Measurements from ENCODE around the gene XKR7. TPM values are rescaled to one million over a fixed set of nuclear protein-coding genes. Genes with fewer than 3 reads are reported as not detected.

XKR7 gene
- total RNA-seq, 4 donors from 2014 or later: not detected

DNA sequence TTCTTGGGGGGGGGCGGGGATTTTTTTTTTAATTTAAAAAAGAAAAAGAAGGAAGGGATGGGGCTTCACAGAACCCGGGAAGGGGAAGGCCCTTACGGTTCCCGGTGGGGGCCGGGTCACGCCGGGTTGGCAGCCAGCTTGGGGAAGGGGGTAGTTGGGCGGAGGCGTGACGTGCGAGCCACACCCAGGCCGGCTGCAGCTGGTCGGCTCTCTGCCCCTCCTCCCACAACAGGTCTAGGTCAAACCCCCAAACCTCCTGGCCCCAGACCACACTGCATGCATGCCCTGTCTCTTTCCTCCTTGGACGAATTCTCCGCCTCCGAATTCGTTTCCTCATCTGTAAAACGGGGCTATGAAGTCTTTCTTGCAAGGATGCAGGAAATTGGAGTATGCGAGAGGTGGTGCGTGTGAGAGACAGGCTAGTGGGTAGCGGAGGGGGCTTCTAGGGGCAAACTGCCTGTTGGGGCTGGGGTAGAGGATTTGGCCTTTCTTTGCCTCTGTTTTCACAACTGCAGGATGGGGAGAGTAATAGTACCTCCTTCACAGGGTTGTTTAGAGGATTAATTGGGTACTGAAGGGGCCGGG, 84.9 kb downstream of the XKR7 start:
- TF ChIP-seq, protein P1, sequence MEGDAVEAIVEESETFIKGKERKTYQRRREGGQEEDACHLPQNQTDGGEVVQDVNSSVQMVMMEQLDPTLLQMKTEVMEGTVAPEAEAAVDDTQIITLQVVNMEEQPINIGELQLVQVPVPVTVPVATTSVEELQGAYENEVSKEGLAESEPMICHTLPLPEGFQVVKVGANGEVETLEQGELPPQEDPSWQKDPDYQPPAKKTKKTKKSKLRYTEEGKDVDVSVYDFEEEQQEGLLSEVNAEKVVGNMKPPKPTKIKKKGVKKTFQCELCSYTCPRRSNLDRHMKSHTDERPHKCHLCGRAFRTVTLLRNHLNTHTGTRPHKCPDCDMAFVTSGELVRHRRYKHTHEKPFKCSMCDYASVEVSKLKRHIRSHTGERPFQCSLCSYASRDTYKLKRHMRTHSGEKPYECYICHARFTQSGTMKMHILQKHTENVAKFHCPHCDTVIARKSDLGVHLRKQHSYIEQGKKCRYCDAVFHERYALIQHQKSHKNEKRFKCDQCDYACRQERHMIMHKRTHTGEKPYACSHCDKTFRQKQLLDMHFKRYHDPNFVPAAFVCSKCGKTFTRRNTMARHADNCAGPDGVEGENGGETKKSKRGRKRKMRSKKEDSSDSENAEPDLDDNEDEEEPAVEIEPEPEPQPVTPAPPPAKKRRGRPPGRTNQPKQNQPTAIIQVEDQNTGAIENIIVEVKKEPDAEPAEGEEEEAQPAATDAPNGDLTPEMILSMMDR (IDR thresholded peaks at IDR 0.05; ENCODE audit: low read depth): no peak

Small RNA genes within 50 kb of the gene (small RNA-seq; reads per million reads assigned to genes)
- gene RNA5SP481: not detected
- gene RNA5SP482: not detected

Other genes starting within 250 kb of the XKR7 start
- 100 to 1,000 TPM in 2 of 4 donors, 10 to 100 TPM in 2; 89.0 to 112 (median 94.9) TPM for gene BCL2L1, start 245.3 kb upstream of the XKR7 start, total RNA-seq
- gene TPX2, start 228.9 kb upstream of the XKR7 start, total RNA-seq: 1 to 10 TPM in 3 of 4 donors, under 1 TPM in 1; 0.49 to 4.9 (median 2.9) TPM
- not detected for gene MYLK2, start 148.8 kb upstream of the XKR7 start, total RNA-seq
- gene FOXS1, start 122.5 kb upstream of the XKR7 start, total RNA-seq: not detected
- 1 to 10 TPM in 1 of 4 donors, under 1 TPM in 1, not detected in 2; 0.49 to 1.2 TPM for gene DUSP15, start 97.6 kb upstream of the XKR7 start, total RNA-seq
- under 1 TPM in 3 of 4 donors, not detected in 1; 0.38 to 0.66 (median 0.51) TPM for gene TTLL9, start 97.5 kb upstream of the XKR7 start, total RNA-seq
- gene PDRG1, start 16.1 kb upstream of the XKR7 start, total RNA-seq: 1 to 10 TPM; 5.1 to 8.3 (median 6.6) TPM
- 10 to 100 TPM in 1 of 4 donors, 1 to 10 TPM in 3; 1.5 to 25.1 (median 4.4) TPM for gene CCM2L, start 42.3 kb downstream of the XKR7 start, total RNA-seq
- 10 to 100 TPM in 3 of 4 donors, 1 to 10 TPM in 1; 10.0 to 63.2 (median 27.4) TPM for gene HCK, start 84.1 kb downstream of the XKR7 start, total RNA-seq
- 10 to 100 TPM; 17.2 to 24.8 (median 22.1) TPM for gene TM9SF4, start 141.6 kb downstream of the XKR7 start, total RNA-seq
- gene PLAGL2, start 239.6 kb downstream of the XKR7 start, total RNA-seq: 1 to 10 TPM; 2.4 to 4.1 (median 3.2) TPM
- gene POFUT1, start 239.7 kb downstream of the XKR7 start, total RNA-seq: 10 to 100 TPM; 22.8 to 39.9 (median 31.4) TPM